ENCODE results near the gene TMPRSS12. TPM values are rescaled to one million over a fixed set of nuclear protein-coding genes. Genes with fewer than 3 reads are reported as not detected.
"Not testable (repeated sequence)": the region's sequence is repeated elsewhere in the genome, so short reads cannot be mapped to it uniquely, and the experiment has no call there.

The TMPRSS12 gene
- total and polyA plus RNA-seq, 2 donors (not counting 1 experiment from before 2014, with no cell fraction given) = not detected

- Histone ChIP-seq H3K36me3 (replicated peaks in 1 of 2; ENCODE audit: control extremely low read depth in 1 of 2, control insufficient read depth in 1 of 2, extremely low read depth in 1 of 2, insufficient read depth in 2 of 2, low read length in 1 of 2) (peaks cover 3 to 30% of the 10 kb centered on the region in 2 experiments), H3K27ac (ENCODE audit: low read length in 2 of 2) (peak overlapping the region in 1 of 2 donors; percentile 91), H3K9me3 (ENCODE audit: control extremely low read depth in 1 of 3, control insufficient read depth in 2 of 3, insufficient read depth in 1 of 3, low read length in 2 of 3) (no peaks in the 10 kb centered on the region), H2AFZ (ENCODE audit: insufficient read depth, low read depth, low read length, poor library complexity, severe bottlenecking) (no peak overlapping the region), H3K4me2 (replicated peaks; ENCODE audit: low read depth, low read length, poor library complexity, severe bottlenecking) (peak overlapping the region; percentile 76), H3K9ac (ENCODE audit: low read length) (peak overlapping the region; percentile 92), H3K4me1 (ENCODE audit: control insufficient read depth in 2 of 2, insufficient read depth in 2 of 2, low read length in 2 of 2) (peaks cover 34 to 51% of the 10 kb centered on the region in 2 donors), H3K27me3 (replicated peaks in 1 of 4; ENCODE audit: control extremely low read depth in 1 of 4, control insufficient read depth in 3 of 4, insufficient read depth in 4 of 4, low read length in 3 of 4) (no peaks in the 10 kb centered on the region), H4K20me1 (ENCODE audit: control insufficient read depth, insufficient read depth, low read length, poor library complexity, severe bottlenecking) (peaks cover 34% of the 10 kb centered on the region), H3K79me2 (ENCODE audit: control insufficient read depth, insufficient read depth, low read length) (peaks cover 65% of the 10 kb centered on the region), H3K4me3 (ENCODE audit: control extremely low read depth in 1 of 5, extremely low read depth in 1 of 5, insufficient read depth in 1 of 5, low read depth in 2 of 5, low read length in 4 of 5) (peak overlapping the region; percentile 75 to 99 (median 88))
- H3K27me3 Mint-ChIP-seq = no peaks in the 10 kb centered on the region
- no CpG with 5 or more reads among the region's 1 CpG for WGBS (ENCODE audit: insufficient coverage)
- DNase-seq (no peak), ATAC-seq (ENCODE audit: low read depth) (no peak)
- intact Hi-C loops (cut with micrococcal nuclease) = loop anchor here (10.0 kb wide), 2 partner anchors 422 to 522 kb away; partner anchors contain the start of genes DIP2B and LARP4
- CTCF ChIA-PET = interaction anchor here (0.9 to 10.0 kb wide), 4 partner anchors 16 to 161 kb away, joined by 3 to 94 read pairs (median 14); no protein-coding TSS in a partner anchor
- peak overlapping the region; percentile 96 for H3K4me3 Mint-ChIP-seq
- peaks cover 60% of the 10 kb centered on the region for H3K4me1 Mint-ChIP-seq
- POLR2A ChIA-PET = no interaction called here
- no peak for TF ChIP-seq EZH2 (IDR thresholded peaks at IDR 0.05; ENCODE audit: borderline replicate concordance, insufficient read depth, low read depth, low read length, poor library complexity, severe bottlenecking)
- TF ChIP-seq CTCF (IDR thresholded peaks at IDR 0.05) = no peak
- peak overlapping the region; percentile 88 for H3K27ac Mint-ChIP-seq
- H3K9me3 Mint-ChIP-seq (ENCODE audit: insufficient read depth) = no peaks in the 10 kb centered on the region
Measured at GRCh38 chr12:50926415-50926814, 83.7 kb downstream of the TMPRSS12 start.

- DNase-seq; H3K27me3 Mint-ChIP-seq; H3K9me3 ChIP-seq (ENCODE audit: control extremely low read depth in 1 of 3, control insufficient read depth in 2 of 3, insufficient read depth in 1 of 3, low read length in 2 of 3); H3K9me3 Mint-ChIP-seq (ENCODE audit: insufficient read depth); H3K27me3 ChIP-seq (replicated peaks in 1 of 4; ENCODE audit: control extremely low read depth in 1 of 4, control insufficient read depth in 3 of 4, insufficient read depth in 4 of 4, low read length in 3 of 4); ATAC-seq (ENCODE audit: low read depth); POLR2A ChIA-PET: not testable (repeated sequence)
- peak overlapping the region; percentile 92 for H3K9ac ChIP-seq (ENCODE audit: low read length)
- H4K20me1 ChIP-seq (ENCODE audit: control insufficient read depth, insufficient read depth, low read length, poor library complexity, severe bottlenecking) = peaks cover 39% of the 10 kb centered on the region
- Mint-ChIP-seq H3K27ac (peak overlapping the region; percentile 88), H3K4me1 (peaks cover 62% of the 10 kb centered on the region), H3K4me3 (peak overlapping the region; percentile 96)
- peaks cover 32 to 54% of the 10 kb centered on the region in 2 donors for H3K4me1 ChIP-seq (ENCODE audit: control insufficient read depth in 2 of 2, insufficient read depth in 2 of 2, low read length in 2 of 2)
- peak overlapping the region; percentile 75 to 99 (median 88) for H3K4me3 ChIP-seq (ENCODE audit: control extremely low read depth in 1 of 5, extremely low read depth in 1 of 5, insufficient read depth in 1 of 5, low read depth in 2 of 5, low read length in 4 of 5)
- peak overlapping the region; percentile 17 for H2AFZ ChIP-seq (ENCODE audit: insufficient read depth, low read depth, low read length, poor library complexity, severe bottlenecking)
- H3K4me2 ChIP-seq (replicated peaks; ENCODE audit: low read depth, low read length, poor library complexity, severe bottlenecking) = peak overlapping the region; percentile 76
- no CpG with 5 or more reads among the region's 3 CpGs for WGBS (ENCODE audit: insufficient coverage)
- peak overlapping the region in 1 of 2 donors; percentile 91 for H3K27ac ChIP-seq (ENCODE audit: low read length in 2 of 2)
- CTCF ChIA-PET = interaction anchor here (0.9 to 10.0 kb wide), 4 partner anchors 15 to 162 kb away, joined by 3 to 94 read pairs (median 14); no protein-coding TSS in a partner anchor
- H3K36me3 ChIP-seq (replicated peaks in 1 of 2; ENCODE audit: control extremely low read depth in 1 of 2, control insufficient read depth in 1 of 2, extremely low read depth in 1 of 2, insufficient read depth in 2 of 2, low read length in 1 of 2) = peaks cover 4 to 35% of the 10 kb centered on the region in 2 experiments
- intact Hi-C loops (cut with micrococcal nuclease) = loop anchor here (10.0 kb wide), 2 partner anchors 422 to 522 kb away; partner anchors contain the start of genes DIP2B and LARP4
- H3K79me2 ChIP-seq (ENCODE audit: control insufficient read depth, insufficient read depth, low read length) = peaks cover 65% of the 10 kb centered on the region
Measured at GRCh38 chr12:50926932-50927331, 84.2 kb downstream of the TMPRSS12 start.

Measured in B cell (primary cell).